AML-193 (cell line): Measurements from ENCODE around the gene TAB3.

Experiments used
- DNase-seq, 2 experiments: peaks; one replicate each; lab custom pipeline; 2025; lab: John Stamatoyannopoulos, UW

The TAB3 gene

GRCh38 chrX:30883138-30883537 lies 5.9 kb downstream of the TAB3 start:
- no peak for DNase-seq

- DNase-seq: no peak
Measured at GRCh38 chrX:30881797-30882196, 7.3 kb downstream of the TAB3 start.

DNA sequence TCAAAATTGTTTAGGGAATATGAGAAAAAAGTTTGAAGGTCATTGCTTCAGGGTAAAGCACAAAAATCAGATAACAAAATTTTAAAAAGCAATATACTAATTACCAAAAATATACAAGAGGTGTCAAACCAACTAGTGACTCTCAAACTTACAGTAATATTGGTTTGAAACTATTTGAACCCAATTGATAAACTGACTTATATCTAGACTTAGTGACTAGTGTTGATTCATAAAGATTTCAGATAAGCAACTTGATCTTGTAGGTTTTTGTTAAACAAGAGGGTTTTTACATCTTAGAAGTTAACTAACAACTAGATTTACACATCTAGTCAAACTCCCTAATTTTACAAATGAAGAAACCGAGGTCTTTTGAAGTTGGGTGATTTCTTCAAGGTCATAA lies 7.7 kb downstream of the TAB3 start:
- DNase-seq: no peak

DNA sequence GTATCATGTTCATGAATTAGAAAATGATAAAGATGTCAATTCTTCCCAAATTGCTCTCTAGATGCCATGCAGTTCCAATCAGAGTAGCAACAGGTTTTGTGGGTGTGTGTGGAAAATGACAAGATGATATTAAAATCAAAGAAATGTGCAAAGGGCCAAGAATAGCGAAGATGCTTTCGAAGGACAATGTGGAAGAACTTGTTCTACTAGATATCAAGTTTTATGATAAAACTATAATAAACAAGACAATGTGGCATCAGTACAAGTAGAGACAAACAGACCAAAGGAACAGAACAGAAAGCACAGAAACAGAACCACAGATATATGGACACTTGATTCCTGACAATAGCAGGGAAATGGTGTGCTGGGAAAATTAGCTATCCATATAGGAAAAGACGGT lies 9.0 kb downstream of the TAB3 start:
- DNase-seq: no peak

DNA sequence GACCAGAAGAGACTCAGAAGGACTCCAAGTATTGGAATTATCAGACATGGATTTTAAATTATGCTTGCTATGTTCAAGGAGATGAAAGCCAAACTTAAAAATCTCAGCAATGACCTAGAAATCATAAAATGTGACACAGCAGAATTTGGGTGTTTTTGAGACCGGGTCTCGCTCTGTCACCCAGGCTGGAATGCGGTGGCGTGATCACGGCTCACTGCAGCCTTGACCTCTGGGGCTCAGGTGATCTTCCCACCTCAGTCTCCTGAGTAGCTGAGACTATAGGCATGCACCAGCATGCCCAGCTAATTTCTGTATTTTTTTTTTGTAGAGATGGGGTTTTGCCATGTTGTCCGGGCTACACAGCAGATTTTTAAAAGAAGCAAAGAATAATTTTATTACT lies 12.7 kb downstream of the TAB3 start:
- DNase-seq: no peak

DNA sequence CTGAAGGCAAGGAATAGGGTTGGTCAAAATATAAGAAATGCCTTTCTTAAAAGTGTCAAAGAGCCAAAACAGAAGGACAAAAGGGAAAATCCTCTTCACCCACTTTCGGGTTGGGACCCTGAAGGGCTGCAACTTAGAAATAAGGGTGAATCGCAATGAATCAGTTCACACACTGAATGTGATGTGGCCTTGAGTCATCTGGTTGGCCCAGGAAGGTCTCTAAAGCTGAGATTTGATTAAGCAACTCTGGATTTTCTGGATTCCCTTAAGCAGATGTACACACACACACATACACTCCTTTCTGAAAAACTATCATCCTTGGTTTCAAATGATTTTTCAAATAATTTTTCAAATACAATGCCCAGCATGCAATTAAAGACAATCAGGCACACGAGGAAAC lies 13.1 kb downstream of the TAB3 start:
- DNase-seq: no peak

GRCh38 chrX:30874851-30875250 lies 14.2 kb downstream of the TAB3 start:
- DNase-seq: no peak

DNA sequence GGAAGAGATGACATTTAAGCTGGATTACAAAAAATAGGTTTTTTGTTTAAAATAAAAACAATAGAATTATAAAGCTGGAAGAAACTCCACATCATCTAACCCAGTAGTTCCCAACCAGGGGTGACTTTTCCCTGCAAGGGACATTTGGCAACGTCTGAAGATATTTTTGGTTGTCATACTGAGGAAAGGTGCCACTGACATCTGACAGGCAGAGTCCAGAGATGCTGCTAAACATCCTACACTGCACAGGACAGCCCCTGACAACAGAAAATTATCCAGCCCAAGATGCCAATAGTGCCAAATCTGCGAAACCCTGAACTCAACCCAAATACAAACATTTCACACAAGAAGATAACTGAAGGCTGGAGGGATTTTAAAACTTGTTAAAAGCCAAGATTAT lies 18.5 kb downstream of the TAB3 start:
- DNase-seq: no peak

- no peak for DNase-seq
Measured at GRCh38 chrX:30865612-30866011, 23.4 kb downstream of the TAB3 start.

GRCh38 chrX:30865015-30865414 lies 24.0 kb downstream of the TAB3 start:
- DNase-seq: no peak

DNA sequence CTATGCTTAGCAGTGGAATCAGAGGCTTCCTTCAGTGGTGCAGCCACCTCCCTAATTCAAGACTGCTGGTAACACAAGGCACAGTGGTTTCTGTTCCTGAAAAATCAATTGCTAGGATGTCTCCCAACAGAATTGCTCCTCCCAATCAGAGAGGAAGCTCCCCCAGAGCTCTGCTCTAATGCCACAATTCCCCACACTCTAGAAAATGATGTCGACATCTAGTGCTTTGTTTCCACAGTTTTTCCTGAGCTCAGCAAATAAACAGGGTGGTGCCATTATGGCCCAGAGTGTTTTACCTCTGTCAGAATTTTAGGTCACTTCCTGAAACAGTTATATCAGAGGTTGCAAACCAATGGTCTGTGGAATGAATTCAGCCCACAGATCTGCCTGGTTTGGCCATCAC lies 24.7 kb downstream of the TAB3 start:
- no peak for DNase-seq

GRCh38 chrX:30863974-30864373 lies 25.1 kb downstream of the TAB3 start:
- no peak for DNase-seq

DNA sequence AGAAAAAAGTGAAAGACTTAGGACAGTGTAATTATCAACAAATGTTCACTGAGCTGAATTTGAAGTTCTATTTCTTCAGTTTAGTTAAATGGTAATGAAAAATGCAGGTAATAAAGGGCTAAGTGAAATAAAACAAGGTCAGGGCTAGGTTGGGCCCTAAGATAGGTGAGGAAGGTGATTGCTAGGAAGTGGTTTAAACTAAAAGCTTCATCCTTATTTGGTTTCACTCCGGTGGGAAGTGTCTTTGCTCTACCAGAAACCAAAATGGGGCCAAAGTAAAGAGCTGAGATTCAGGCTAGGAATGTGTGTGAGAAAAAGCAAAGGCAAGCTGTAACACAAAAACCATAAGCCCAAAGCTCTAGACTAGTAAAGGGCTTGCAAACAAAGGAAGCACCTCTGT lies 31.0 kb downstream of the TAB3 start:
- no peak for DNase-seq

DNA sequence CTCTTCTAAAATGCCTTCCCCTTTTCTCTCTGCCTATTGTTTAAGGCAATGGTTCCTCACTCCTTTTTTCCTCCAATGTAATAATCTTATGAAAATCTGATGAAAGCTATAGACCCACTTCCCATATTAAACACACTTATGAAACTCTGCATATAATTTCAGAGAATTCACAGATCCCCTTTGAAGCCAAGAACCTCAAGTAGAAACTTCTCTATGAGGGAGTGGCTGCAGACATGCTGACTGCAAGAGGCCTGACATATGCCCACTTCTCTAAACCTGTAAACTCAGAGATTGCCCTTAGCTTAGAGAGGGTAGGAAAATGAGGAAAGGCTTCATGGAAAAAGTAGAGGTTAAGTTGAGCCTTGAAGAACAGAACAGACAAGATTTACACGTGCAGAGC lies 37.6 kb downstream of the TAB3 start:
- no peak for DNase-seq

DNA sequence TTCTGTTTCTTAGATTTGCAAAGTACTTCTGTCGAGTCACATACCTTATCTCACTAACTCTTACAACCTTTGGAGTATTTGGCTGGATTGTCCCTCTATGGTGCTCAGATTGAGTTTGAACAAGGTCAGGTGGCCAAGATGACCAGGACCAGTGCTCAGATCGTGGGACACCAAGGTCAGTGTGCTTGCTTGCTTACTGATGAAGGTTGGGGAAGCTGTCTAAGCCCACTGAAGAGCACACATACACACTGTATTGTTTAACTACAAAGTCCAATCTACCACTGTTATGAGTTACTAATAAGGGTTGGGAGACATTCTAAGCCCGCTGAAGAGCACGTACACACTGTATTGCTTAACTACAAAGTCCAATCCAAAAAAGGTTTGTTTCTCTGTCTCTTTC lies 53.7 kb downstream of the TAB3 start:
- DNase-seq: no peak

DNA sequence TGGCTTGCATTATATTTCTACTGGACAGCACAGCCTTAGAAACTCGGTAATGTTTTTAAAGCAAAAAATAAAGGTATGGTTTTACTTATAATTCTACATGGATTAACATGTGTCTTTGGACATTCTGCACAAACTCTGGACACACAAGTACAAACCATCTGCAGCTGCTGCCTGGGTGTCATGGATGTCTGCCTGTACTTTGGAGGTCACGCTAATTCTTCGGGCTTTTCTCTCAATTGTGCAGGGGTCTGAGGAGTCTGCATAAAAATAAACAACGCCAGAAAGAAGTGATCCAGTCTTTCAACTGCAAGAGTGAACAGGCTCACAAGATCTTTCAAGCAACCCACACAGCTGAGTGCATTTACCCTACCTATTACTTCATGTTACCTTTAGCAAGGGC lies 55.2 kb downstream of the TAB3 start:
- DNase-seq: no peak

- DNase-seq: no peak
Measured at GRCh38 chrX:30831082-30831481, 58.0 kb downstream of the TAB3 start.

GRCh38 chrX:30830326-30830943 lies 58.6 kb downstream of the TAB3 start:
- no peak for DNase-seq

DNA sequence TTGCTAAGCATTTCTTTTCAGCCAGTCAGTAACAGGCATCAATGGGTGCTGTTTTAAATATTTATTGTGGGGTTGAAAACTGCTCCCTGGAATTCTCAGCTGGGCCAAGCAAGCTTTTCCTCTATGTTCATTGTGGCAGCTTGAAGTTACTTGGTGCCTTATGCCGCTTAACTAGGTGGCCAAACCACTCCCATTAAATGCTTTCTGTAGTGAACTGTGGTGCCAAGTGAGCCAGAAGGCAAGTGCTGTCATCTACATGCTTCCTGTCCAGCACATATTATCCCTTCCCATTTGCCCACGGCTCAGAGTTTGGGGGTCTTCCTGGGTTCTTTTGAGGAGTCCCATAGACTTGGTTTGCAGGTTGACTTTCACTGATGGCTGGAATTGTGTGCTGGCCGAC lies 64.8 kb downstream of the TAB3 start:
- no peak for DNase-seq

- no peak for DNase-seq
Measured at GRCh38 chrX:30822764-30823163, 66.3 kb downstream of the TAB3 start.

- no peak for DNase-seq
Measured at GRCh38 chrX:30822068-30822681, 66.9 kb downstream of the TAB3 start.

DNA sequence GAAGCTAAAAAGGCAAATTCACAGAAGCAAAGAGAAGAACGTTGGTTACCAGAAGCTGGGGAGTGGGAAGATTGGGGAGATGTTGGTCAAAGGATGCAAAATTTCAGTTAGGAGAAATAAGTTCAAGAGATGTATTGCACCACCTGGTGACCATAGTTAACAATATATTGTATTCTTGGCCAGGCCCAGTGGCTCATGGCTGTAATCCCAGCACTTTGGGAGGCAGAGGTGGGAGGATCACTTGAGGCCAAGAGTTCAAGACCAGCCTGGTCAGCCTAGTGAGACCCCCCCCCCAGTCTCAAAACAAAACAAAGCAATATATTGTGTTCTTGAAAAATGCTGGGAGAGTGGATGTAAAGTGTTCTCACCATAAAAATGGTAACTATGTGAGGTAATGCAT lies 67.9 kb downstream of the TAB3 start:
- no peak for DNase-seq

DNA sequence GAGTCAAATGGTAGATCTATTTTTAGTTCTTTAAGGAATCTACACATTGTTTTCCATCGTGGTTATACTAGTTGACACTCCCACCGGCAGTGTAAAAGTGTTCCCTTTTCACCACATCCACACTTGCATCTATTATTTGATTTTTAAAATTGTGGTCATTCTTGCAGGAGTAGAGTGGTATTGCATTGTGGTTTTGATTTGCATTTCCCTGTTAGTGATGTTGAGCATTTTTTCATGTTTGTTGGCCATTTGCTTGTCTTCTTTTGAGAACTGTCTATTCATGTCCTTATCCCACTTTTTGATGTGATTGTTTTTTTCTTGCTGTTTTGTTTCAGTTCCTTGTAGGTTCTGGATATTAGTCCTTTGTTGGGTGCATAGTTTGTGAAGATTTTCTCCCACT lies 70.0 kb downstream of the TAB3 start:
- DNase-seq: no peak

DNA sequence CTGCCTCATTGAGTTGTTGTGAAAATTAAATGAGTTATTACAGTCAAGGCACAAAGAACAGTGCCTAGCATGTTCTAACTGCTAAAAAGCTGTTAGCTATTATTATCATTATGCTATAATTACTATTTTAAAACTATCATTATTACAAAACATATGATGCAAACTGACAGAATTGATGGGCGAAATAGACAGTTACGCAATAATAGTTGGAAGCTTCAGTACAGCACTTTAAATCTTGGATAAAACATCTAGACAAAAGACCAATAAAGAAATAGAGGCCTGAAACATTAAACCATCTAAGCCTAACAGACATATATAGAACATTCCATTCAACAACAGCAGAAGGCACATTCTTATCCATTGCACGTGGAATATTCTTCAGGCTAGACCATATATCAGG lies 73.0 kb downstream of the TAB3 start:
- no peak for DNase-seq
